Measurements from ENCODE around the gene SPATA31E1.
"Not testable (repeated sequence)": the region's sequence is repeated elsewhere in the genome, so short reads cannot be mapped to it uniquely, and the experiment has no call there.

SPATA31E1 gene

DNA sequence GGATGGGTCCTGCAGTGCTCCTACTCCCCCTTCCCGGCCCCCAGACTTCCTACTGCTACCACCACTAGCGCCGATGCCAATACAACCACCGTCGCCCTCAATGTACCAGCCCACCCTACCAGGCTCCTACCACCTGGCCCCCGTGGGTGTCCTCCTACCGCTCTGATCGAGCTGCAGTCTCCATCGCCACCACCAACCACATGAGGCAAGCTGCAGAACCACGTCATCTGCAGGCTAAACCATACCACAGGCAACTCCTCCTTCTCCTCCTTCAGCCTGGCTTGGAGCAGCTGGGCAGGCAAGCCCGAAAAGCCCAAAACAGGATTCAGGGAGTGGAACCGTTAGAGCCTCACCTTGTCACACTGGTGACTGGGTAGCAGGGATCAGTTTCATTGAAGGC lies 54.7 kb downstream of the SPATA31E1 start:
- not testable (repeated sequence) for DNase-seq

DNA sequence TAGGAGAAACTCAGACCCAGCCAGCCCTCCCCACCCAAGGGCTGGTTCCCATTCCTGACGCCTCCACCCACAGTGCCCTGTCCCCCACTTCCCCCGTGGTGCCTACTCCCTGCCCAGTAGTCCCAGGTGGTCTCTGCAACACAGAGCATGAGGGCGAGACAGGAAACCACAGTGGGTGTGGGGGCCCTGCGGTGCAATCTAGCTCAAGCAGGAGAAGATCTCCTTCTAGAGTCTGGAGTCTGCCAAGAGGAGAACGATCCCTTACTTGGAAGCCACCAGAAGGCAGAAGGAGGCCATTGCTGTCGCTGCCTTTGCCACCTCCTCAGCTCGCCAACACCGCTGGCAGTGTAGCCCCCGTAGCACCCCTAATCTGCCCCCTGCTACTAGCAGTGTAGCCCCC lies 55.2 kb downstream of the SPATA31E1 start:
- DNase-seq = not testable (repeated sequence)

DNA sequence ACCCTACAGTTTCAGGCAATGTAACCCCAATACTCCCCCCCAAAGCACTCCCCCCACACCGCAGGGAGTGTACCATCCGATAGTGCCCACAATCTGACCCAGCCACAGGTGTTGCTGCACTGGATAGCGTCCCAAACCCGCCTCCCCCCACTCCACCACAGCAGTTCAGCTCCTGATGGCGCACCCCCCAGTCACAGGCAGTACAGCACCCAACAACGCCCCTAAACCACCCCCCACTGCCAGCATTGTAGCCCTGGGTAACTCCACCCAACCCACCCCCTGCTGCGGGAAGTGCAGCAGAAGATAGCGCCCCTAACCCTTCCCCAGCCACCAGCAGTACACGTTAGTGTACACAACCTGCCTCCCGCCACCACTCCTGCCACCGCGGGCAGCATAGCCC lies 55.7 kb downstream of the SPATA31E1 start:
- not testable (repeated sequence) for DNase-seq

Measured in activated CD4-positive, alpha-beta T cell treated with anti-CD3 and anti-CD28 coated beads, Interleukin-2, amount 50 U/mL, for 16 hours (primary cell).